ENCODE results near the gene YWHAG.
"Not testable (repeated sequence)": the region's sequence is repeated elsewhere in the genome, so short reads cannot be mapped to it uniquely, and the experiment has no call there.

YWHAG gene

DNA sequence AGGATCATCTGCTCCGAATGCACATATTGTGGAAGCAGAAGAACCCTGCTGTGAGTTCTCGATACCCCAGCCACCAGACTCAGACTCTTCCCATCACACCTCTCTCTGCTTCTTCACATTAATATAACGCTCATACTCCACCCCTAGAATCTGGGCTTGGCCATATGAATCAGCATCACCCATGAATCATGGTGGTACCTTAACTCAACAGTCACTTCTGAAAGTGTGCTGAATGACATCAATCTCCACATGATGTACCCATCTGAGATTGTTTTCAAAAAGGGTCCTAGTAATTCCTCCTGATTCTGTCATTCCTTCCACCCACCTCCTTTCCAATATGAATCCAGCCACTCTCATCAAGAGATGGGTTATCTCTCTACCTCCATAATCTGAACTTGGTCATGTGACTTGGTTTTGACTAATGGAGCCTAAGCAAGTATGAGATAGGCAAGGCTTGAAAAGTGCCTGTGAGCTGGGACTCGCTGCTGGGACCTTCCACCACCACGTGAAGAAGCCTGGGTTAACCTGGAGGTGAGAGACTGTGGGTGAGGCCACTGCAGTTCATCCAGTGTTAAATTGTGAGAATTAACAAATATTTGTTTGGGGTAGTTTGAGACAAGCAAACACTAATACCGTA, 15.4 kb downstream of the YWHAG start:
- Histone ChIP-seq H3K4me1 (ENCODE audit: control insufficient read depth, insufficient read depth, low read length) (peaks cover 40% of the 10 kb centered on the region), H3K9me3 (replicated peaks; ENCODE audit: low read length) (no peaks in the 10 kb centered on the region), H3K27me3 (ENCODE audit: control insufficient read depth, insufficient read depth, low read length) (no peaks in the 10 kb centered on the region), H3K4me3 (ENCODE audit: low read length) (no peak overlapping the region), H3K9ac (ENCODE audit: low read depth, low read length) (no peak overlapping the region), H3K36me3 (ENCODE audit: insufficient read depth, low read length) (peaks cover 77% of the 10 kb centered on the region), H3K4me2 (ENCODE audit: low read length) (no peak overlapping the region)

DNA sequence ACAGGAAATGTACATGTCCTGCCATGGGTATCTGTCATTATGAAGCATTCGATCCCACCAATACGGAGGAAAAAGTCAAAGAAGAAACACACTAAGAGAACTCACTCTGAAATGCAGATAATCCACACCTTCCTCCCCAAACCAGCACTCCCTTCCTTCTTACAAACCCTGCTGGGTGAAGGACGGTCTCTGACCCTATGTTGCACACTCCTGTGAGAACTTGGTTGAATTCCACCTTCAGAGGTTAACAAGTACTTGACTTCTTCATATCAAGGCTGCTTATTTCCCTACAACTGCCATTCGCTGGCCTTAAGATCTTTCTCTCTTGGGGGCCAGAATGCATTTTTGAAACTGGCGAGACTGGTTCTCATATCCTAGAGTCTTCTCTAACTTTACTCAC, 16.6 kb downstream of the YWHAG start:
- Histone ChIP-seq H3K9me3 (replicated peaks; ENCODE audit: low read length) (no peaks in the 10 kb centered on the region), H3K4me3 (ENCODE audit: low read length) (no peak overlapping the region), H3K36me3 (ENCODE audit: insufficient read depth, low read length) (peaks cover 76% of the 10 kb centered on the region), H3K27me3 (ENCODE audit: control insufficient read depth, insufficient read depth, low read length) (no peaks in the 10 kb centered on the region), H3K4me2 (ENCODE audit: low read length) (no peak overlapping the region), H3K9ac (ENCODE audit: low read depth, low read length) (no peak overlapping the region), H3K4me1 (ENCODE audit: control insufficient read depth, insufficient read depth, low read length) (peaks cover 43% of the 10 kb centered on the region)

DNA sequence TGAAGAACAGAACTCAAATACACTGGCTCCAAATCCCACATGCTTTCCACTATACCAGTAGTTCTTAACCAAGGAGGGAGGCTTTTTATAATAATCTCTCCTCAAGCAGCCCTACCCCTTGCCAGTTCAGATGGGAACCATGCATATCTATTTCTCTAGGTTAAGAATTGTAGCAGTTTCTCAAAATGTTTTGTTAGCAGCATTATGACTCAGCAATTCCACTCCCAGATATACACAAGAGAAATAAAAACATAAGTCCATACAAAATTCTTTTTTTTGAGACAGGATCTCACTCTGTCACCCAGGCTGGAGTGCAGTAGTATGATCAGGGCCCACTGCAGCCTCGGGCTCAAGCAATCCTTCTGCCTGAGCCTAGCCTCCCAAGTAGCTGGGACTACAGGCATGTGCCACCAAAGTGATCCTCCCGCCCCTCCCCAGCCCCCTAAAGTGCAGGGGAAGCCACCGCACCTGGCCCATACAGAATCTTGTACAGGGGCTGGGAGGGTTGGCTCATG, 18.1 kb downstream of the YWHAG start:
- Histone ChIP-seq H3K9me3 (replicated peaks; ENCODE audit: low read length) (no peaks in the 10 kb centered on the region), H3K27me3 (ENCODE audit: control insufficient read depth, insufficient read depth, low read length) (no peaks in the 10 kb centered on the region), H3K9ac (ENCODE audit: low read depth, low read length) (no peak overlapping the region), H3K4me1 (ENCODE audit: control insufficient read depth, insufficient read depth, low read length) (peaks cover 41% of the 10 kb centered on the region), H3K4me2 (ENCODE audit: low read length) (peak overlapping the region; percentile 35), H3K4me3 (ENCODE audit: low read length) (no peak overlapping the region), H3K36me3 (ENCODE audit: insufficient read depth, low read length) (peaks cover 75% of the 10 kb centered on the region)

- H3K4me1 ChIP-seq (ENCODE audit: control insufficient read depth, insufficient read depth, low read length): peaks cover 43% of the 10 kb centered on the region
- H3K36me3 ChIP-seq (ENCODE audit: insufficient read depth, low read length): peaks cover 68% of the 10 kb centered on the region
- H3K9ac ChIP-seq (ENCODE audit: low read depth, low read length): no peak overlapping the region
- H3K9me3 ChIP-seq (replicated peaks; ENCODE audit: low read length): no peaks in the 10 kb centered on the region
- H3K4me3 ChIP-seq (ENCODE audit: low read length): no peak overlapping the region
- H3K27me3 ChIP-seq (ENCODE audit: control insufficient read depth, insufficient read depth, low read length): no peaks in the 10 kb centered on the region
- no peak overlapping the region for H3K4me2 ChIP-seq (ENCODE audit: low read length)
These were observed 20.3 kb downstream of the YWHAG start for GRCh38 chr7:76338298-76339084.

- H3K36me3 ChIP-seq (ENCODE audit: insufficient read depth, low read length): peaks cover 58% of the 10 kb centered on the region
- H3K9me3 ChIP-seq (replicated peaks; ENCODE audit: low read length): no peaks in the 10 kb centered on the region
- H3K9ac ChIP-seq (ENCODE audit: low read depth, low read length): no peak overlapping the region
- no peak overlapping the region for H3K4me2 ChIP-seq (ENCODE audit: low read length)
- peaks cover 39% of the 10 kb centered on the region for H3K4me1 ChIP-seq (ENCODE audit: control insufficient read depth, insufficient read depth, low read length)
- no peaks in the 10 kb centered on the region for H3K27me3 ChIP-seq (ENCODE audit: control insufficient read depth, insufficient read depth, low read length)
- no peak overlapping the region for H3K4me3 ChIP-seq (ENCODE audit: low read length)
These were observed 21.6 kb downstream of the YWHAG start for GRCh38 chr7:76337147-76337546.

DNA sequence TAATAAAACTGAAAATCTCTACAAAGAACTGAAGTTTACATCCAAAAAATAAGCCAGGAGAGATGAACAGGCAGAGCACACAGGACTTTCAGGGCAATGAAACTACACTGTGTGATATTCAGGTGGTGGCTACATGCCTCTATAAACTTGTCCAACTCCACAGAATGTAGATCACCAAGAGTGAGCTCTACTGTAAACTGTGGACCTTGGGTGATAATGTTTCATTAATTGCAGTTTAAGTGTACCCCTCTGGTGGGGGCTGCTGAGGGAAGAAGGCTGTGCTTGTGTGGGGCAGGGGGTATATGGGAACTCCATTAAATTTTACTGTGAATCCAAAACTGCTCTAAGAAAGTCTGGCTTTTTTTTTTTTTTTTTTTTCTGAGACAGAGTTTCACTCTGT, 22.7 kb downstream of the YWHAG start:
- H3K27me3 ChIP-seq (ENCODE audit: control insufficient read depth, insufficient read depth, low read length): no peaks in the 10 kb centered on the region
- H3K9me3 ChIP-seq (replicated peaks; ENCODE audit: low read length): no peaks in the 10 kb centered on the region
- no peak overlapping the region for H3K4me2 ChIP-seq (ENCODE audit: low read length)
- H3K9ac ChIP-seq (ENCODE audit: low read depth, low read length): no peak overlapping the region
- H3K4me3 ChIP-seq (ENCODE audit: low read length): no peak overlapping the region
- peaks cover 55% of the 10 kb centered on the region for H3K36me3 ChIP-seq (ENCODE audit: insufficient read depth, low read length)
- H3K4me1 ChIP-seq (ENCODE audit: control insufficient read depth, insufficient read depth, low read length): peaks cover 31% of the 10 kb centered on the region

DNA sequence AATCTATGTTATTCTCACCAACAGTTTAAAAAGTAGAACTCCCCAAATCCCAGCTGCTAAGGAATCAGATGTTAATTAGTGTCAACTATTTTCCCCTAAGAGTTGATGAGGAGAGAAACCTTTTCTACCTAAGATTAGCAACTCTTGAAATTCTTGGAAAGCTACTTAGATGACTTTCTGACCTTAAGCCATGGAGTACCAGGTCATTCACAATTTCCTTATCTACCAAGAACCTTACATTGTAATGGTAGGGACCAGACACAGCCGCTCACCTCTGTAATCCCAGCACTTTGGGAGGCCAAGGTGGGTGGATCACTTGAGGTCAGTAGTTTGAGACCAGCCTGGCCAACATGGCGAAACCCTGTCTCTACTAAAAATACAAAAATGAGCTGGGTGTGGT, 23.4 kb downstream of the YWHAG start:
- Histone ChIP-seq H3K36me3 (ENCODE audit: insufficient read depth, low read length) (peaks cover 55% of the 10 kb centered on the region), H3K4me1 (ENCODE audit: control insufficient read depth, insufficient read depth, low read length) (peaks cover 25% of the 10 kb centered on the region)
- not testable (repeated sequence) for H3K4me2 ChIP-seq (ENCODE audit: low read length); H3K9ac ChIP-seq (ENCODE audit: low read depth, low read length); H3K4me3 ChIP-seq (ENCODE audit: low read length); H3K27me3 ChIP-seq (ENCODE audit: control insufficient read depth, insufficient read depth, low read length); H3K9me3 ChIP-seq (replicated peaks; ENCODE audit: low read length)

DNA sequence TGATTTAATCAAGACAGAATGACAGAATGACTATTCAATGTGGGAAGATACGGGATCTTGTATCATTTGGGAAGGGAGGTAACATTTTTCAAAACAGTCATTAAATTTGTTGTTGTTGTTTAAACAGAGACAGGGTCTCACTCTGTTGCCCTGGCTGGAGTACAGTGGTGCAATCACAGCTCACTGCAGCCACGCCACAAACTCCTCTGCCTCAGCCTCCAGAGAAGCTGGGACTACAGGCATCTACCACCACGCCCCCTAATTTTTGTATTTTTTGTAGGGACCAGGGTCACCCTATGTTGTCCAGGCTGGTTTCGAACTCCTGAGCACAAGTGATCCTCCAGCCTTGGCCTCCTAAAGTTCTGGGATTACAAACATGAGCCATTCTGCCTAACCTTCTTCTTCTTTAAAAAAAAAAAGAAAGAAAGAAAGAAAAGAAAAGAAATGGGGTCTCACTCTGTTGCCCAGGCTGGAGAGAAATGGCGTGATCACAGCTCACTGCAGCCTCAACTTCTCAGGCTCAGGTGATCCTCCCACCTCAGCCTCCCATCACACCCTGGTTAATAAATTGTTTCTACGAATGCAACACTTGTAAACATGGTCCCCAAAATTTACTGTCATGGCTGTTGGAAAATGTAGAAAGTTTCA, 24.3 kb downstream of the YWHAG start:
- Histone ChIP-seq H3K9me3 (replicated peaks; ENCODE audit: low read length) (no peaks in the 10 kb centered on the region), H3K27me3 (ENCODE audit: control insufficient read depth, insufficient read depth, low read length) (no peaks in the 10 kb centered on the region), H3K4me1 (ENCODE audit: control insufficient read depth, insufficient read depth, low read length) (peaks cover 19% of the 10 kb centered on the region), H3K4me3 (ENCODE audit: low read length) (no peak overlapping the region), H3K36me3 (ENCODE audit: insufficient read depth, low read length) (peaks cover 58% of the 10 kb centered on the region), H3K4me2 (ENCODE audit: low read length) (no peak overlapping the region), H3K9ac (ENCODE audit: low read depth, low read length) (no peak overlapping the region)

DNA sequence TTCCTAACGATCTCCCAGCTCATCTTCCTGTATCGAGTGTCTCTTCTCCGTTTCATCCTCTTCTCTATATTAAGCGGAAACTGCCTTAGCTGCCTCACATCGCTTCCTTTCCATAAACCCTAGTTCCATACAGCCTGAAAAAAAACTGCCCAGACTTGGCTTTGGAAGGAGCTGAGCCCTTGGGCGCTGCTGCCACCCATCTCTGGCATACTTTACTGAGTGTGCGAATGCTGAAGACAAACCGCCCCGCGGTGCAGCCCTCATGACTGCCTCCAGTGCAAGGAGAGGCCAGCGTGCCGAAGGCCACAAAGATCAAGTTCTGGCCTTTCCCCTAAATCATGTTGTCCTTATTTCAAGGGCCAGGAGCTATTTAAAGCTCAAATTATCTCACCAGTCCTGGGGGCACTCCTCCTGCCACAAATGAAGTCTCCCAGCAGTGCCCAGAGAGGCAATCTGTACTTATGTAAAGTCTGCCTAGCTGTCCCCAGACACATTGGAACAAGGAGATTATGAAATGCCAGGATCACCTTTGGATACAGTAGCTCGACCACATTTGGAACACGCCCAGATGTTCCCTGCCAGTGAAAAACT, 25.2 kb downstream of the YWHAG start:
- H3K9ac ChIP-seq (ENCODE audit: low read depth, low read length): no peak overlapping the region
- H3K4me1 ChIP-seq (ENCODE audit: control insufficient read depth, insufficient read depth, low read length): peaks cover 16% of the 10 kb centered on the region
- no peaks in the 10 kb centered on the region for H3K27me3 ChIP-seq (ENCODE audit: control insufficient read depth, insufficient read depth, low read length)
- H3K9me3 ChIP-seq (replicated peaks; ENCODE audit: low read length): no peaks in the 10 kb centered on the region
- no peak overlapping the region for H3K4me2 ChIP-seq (ENCODE audit: low read length)
- no peak overlapping the region for H3K4me3 ChIP-seq (ENCODE audit: low read length)
- H3K36me3 ChIP-seq (ENCODE audit: insufficient read depth, low read length): peaks cover 62% of the 10 kb centered on the region

- no peak overlapping the region for H3K9ac ChIP-seq (ENCODE audit: low read depth, low read length)
- no peaks in the 10 kb centered on the region for H3K9me3 ChIP-seq (replicated peaks; ENCODE audit: low read length)
- no peak overlapping the region for H3K4me3 ChIP-seq (ENCODE audit: low read length)
- no peaks in the 10 kb centered on the region for H3K27me3 ChIP-seq (ENCODE audit: control insufficient read depth, insufficient read depth, low read length)
- H3K36me3 ChIP-seq (ENCODE audit: insufficient read depth, low read length): peaks cover 63% of the 10 kb centered on the region
- H3K4me2 ChIP-seq (ENCODE audit: low read length): no peak overlapping the region
- H3K4me1 ChIP-seq (ENCODE audit: control insufficient read depth, insufficient read depth, low read length): peaks cover 11% of the 10 kb centered on the region
These were observed 26.7 kb downstream of the YWHAG start for GRCh38 chr7:76332078-76332477.

DNA sequence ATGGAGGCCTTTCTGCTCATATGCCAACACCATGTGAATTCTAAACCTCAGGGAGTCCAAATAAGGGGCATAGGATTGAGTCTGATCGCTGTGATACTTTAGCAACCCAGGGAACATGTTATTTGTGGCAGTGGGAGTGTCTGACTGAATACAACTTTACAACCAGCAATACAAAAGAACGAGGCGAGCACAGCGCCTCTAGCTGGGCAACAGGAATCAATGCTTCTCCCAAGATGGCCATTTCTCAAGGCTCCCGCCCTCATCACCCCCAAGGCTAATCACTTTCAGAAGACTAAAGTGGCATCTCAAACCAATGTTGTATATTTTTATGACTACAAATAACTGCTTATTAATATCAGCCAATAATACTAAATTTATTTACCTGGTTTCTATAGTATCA, 28.1 kb downstream of the YWHAG start:
- Histone ChIP-seq H3K4me3 (ENCODE audit: low read length) (no peak overlapping the region), H3K9ac (ENCODE audit: low read depth, low read length) (no peak overlapping the region), H3K9me3 (replicated peaks; ENCODE audit: low read length) (no peaks in the 10 kb centered on the region), H3K36me3 (ENCODE audit: insufficient read depth, low read length) (peaks cover 65% of the 10 kb centered on the region), H3K4me1 (ENCODE audit: control insufficient read depth, insufficient read depth, low read length) (peaks cover 18% of the 10 kb centered on the region), H3K27me3 (ENCODE audit: control insufficient read depth, insufficient read depth, low read length) (no peaks in the 10 kb centered on the region), H3K4me2 (ENCODE audit: low read length) (no peak overlapping the region)
